Suppressor macrophage treated with lipopolysaccharide for 4 hours (primary cell): ENCODE measurements around the gene PHF3.
"Not testable (repeated sequence)": the region's sequence is repeated elsewhere in the genome, so short reads cannot be mapped to it uniquely, and the experiment has no call there.

ENCODE experiments used
- DNase-seq: peaks from one replicate; pipeline ENCODE4 v3.0.0-alpha.2; 2020

Gene PHF3

DNA sequence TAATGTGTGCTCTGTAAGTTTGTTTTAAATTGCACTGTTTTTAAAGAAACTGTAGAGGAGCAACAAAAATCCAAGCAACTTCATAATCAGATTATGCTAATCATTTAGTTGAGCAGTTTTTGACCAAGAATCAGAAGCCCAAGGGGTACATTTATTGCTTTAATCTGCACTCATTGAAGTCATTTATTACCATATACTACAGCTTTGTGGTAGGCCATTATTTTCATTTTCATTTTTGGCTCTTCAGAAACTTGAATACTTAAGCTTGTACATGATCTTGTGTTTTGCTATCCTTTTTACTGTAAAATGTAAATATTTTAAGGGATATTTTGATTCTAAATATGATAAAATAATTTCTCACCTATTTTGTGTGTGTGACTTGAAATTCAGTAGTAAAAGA is 78.5 kb downstream of the PHF3 start:
- no peak for DNase-seq

DNA sequence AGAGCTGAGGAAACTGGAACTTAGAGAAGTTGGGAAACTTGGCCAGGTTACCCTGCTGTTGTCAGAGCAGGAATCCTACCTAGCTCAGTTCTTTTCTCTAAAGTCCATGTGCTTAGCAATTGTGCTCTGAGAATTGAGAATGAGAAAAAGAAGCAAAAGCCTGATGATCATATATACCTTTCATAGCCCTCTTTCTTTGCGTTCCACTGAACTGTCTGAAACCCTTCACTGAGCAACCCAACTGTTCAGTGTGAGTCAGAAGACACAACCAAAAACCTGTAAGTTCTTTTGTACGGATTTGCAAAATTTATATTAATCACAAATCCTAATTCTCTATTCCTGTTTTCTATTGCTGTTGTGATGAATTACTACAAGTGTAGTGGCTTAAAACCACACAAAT is 80.6 kb downstream of the PHF3 start:
- no peak for DNase-seq

DNA sequence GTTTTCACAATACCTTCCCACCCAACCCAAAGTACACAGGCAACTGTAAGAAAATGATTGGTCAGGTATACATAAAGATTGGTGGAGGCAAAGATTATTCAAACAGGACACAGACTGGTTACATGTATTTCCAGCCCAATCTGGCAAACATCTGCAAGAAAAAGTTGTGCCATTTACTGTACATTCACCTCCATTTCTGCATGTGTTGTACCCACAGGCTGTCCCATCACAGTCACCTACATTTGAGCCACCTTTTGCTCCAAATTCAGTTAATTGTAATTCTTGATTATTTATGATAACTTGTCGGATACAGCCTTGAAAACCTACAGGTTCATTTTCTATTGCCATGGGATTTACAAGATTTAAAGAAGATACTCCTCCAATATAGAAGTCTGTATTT is 85.6 kb downstream of the PHF3 start:
- DNase-seq, result no peak

DNA sequence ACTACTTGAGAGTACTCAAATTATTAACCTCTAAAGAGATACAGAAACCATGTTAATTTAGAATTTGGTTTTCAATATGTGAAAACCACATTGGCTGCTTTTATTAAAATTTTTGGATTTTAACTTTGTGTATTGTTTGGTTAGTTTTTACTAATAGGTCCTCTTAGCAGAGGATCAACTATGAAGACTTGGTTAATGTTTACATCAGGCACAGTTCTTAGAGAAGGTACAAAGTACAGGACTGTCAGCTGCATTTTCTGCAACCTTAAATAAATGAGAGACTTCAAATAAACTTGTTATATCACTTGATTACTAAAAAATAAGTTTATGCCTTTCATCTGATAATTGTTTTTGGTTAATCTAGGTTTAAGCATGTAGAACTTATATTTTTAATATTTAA is 89.1 kb downstream of the PHF3 start:
- no peak for DNase-seq

DNA sequence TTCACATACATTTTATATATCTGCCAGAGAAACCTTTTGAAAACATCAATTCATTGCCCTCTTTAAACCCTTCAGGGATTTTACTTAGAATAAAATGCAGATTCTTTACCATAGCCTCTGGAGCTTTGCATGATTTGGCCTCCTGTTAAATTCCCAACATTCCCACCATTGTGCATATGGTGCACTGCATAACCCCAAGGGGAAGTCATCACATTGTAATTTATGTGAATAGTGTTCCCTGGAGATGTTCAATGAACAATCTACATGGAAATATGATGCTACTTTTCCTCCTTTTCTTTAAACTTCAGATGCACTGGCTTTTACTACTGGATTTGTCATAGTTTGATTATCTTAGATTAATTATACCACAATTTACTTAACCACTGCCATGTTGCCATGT is 94.7 kb downstream of the PHF3 start:
- DNase-seq, result no peak

DNA sequence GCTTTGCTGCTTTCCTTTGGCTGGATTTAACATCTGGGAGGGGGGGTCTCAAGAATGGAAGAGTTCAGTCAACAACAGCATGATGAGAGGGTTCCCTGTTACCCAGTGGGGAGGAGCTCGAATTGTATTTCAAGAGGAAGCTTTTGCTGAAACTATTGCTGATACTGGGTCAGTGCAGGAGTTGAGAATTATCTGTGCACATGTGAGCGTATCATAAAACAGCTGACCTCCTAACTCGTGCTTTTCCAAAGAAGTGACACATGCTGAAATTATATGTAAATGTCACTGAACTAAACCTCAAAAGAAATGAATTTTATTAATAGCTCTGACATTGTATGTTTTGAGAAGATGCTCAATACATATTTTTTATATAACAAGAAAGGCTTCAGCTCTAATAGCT is 96.3 kb downstream of the PHF3 start:
- no peak for DNase-seq

DNA sequence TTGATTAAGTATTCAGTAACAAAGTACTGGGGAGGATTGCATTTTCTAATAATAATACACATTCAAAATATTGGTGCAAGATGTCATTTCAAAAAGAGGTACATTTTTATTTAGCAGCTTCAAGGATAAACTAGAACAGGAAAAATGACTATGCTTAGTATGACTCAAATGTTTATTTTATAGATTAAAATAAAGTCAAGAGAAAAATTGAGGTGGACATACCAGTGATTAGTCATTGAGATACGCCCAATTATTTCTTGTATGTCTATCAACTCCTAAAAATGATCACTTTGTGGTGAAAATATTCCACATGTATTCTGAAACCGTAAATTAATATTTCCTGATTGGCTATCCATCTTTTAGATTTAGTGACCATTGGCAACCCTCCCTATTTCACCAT is 96.7 kb downstream of the PHF3 start:
- no peak for DNase-seq

DNA sequence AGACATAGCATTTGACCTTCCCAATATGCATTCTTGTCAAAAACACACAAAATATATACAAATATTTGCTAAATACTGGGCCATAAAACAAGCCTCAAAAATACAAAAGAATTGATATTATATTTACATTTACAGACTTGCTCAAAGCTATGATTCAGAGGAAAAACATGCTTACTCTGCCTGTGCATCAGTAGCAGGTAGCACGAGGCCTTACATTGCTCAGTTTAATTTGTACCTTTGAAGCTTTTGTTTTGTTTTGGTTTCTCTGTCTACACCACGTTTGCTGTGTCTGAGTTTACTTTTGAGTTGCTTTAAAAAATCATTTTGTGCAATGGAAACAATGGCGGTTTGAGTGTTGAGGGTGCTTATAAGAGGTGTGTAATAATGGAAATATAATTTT is 99.3 kb downstream of the PHF3 start:
- no peak for DNase-seq

DNA sequence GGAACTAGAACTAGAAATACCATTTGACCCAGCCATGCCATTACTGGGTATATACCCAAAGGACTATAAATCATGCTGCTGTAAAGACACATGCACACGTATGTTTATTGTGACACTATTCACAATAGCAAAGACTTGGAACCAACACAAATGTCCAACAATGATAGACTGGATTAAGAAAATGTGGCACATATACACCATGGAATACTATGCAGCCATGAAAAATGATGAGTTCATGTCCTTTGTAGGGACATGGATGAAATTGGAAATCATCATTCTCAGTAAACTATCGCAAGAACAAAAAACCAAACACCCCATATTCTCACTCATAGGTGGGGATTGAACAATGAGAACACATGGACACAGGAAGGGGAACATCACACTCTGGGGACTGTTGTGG is 102.6 kb downstream of the PHF3 start:
- DNase-seq, result not testable (repeated sequence)

DNA sequence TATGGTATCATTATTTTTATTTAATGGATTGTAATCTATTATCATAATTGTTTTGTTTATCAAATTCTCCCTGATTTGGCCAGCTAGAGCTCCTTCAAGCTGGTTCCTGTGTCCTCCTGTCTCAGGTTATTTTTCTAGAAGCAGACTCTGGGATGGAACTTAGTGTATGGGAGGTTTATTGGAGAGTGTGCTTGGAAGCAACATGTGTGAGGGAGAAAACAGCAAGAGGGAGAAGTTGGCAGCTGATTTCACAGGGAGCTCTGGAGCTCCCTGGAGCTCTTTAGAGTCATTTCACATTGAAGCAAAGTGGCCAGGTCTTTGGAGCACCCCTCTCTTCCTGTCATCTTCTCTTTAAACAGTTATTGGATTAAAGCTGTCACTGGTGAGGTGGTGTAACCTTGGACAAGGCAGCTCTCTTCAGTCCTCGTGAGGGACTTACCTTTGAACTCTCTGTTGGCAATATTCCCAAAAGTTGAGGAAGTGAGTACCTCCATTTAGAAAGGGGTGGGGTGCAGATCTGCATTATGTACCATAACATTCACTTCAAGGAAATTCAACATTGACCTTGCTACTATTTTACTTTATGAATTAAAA is 103.6 kb downstream of the PHF3 start:
- no peak for DNase-seq

DNA sequence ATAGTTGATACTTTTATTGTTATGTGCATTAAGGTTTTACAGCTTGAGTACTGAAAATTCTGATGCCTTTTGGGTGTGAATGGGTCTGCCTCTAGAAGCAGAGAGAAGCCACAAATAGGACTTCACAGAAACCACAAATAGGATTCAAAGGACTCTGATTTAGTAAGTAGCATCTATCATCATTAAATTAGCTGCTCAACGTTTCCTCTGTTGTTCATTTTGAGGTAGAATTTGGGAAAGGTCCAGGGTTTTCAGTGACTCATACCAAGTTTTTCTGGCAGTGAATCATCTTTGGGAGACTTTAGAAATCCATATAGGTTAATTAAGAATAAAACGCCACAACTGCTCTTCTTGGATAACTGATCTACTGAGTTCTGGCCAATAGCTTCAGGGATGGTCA is 105.1 kb downstream of the PHF3 start:
- DNase-seq, result no peak

DNA sequence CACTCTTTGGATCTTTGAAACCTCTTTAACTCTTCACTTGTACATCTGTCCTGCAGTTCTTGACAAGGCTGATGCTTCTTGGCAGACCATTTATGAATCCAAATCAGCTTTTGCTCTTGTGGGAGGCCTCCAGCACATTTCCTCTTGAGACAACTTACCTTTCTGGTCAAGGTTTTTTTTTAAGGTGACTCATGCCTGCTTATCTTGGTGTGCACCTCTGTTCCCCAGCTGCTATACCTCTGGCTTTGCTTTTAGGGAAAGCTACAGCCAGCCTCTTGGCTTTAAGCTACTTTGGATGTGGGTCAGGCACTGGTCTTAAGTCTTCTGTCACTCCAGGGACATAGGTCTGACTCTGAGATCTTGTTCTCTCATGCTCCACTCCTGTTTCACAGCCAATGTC is 106.5 kb downstream of the PHF3 start:
- no peak for DNase-seq

DNA sequence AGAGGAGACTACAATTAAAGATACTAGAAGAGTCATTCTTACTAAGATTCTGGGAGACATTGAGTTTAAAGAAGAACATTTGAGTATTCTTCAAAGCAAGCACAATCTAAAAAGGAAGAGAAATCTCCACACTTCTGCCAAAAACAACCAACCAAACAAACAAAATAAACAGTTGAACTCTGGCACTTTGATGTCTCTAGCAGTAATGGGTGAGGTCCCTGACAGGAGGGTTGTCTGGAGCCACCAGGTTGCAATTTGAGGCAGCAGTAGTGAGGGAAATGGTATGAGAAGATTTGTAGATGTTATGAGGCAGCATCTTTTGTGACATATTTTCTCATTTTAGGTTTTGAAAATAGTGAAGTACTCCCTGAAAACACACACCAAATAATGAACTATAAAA is 108.1 kb downstream of the PHF3 start:
- no peak for DNase-seq

DNA sequence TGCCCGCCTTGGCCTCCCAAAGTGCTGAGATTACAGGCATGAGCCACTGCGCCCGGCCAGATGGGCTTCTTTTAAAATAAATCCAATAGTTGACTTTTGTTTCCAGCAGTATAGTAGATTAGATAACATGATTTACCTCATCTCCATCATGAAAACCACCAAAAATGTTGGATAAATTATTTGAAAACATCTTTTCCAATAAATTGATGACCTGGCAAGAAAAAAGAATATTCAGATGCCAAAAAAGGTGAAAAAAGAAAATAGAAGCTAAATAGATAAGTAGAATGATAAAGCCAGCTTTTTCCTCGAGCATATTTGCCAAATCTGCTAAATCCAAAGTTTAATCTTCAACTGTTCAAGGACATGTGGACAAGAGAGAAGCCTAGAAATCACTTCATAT is 109.2 kb downstream of the PHF3 start:
- no peak for DNase-seq

DNA sequence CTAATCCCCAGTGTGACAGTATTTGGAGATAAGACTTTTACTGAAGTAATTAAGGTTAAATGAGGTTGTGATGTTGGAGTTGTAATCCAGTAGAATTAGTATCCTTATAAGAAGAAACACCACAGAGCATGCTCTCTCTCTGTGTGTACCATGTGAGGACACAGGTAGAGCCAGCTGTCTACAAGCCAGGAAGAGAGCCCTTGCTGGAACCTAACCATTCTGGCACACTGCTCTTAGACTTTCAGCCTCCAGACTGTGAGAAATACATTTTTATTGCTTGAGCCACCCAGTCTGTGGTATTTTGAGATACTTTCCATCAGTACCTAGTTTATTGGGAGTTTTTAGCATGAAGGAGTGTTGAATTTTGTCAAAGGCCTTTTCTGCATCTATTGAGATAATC is 110.2 kb downstream of the PHF3 start:
- DNase-seq, result no peak

DNA sequence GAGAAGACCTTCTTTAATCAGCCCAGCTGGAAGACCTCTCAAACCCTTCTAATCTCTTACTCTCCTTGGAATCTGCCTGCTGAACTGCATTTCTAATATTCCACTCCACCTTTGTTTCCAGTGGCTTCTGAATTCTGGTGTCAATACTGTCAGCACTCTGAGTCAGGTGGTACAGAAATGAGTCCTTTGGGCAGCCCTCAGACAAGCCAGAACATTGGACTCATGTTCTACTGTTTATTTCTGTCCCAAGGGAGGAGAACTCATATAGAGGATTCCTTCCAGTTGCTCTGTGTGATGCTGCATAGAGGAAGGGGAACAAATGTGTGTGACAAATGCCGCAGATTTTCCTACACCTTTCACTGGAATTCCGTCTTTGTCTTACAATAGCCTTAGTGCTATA is 114.8 kb downstream of the PHF3 start:
- DNase-seq, result no peak

DNA sequence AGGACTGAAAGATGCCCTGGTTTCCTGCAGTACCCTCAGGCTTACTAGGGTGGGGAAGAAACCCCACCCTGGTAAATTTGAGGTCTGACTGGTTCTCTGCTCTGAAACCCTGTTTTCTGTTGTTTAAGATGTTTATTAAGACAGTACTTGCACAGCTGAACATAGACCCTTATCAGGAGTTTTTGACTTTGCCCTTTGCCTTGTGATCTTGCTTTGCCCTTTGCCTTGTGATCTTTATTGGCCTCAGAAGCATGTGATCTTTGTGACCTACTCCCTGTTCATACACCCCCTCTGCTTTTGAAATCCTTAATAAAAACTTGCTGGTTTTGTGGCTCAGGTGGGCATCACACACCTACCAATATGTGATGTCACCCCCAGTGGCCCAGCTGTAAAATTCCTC is 121.7 kb downstream of the PHF3 start:
- DNase-seq, result not testable (repeated sequence)

DNA sequence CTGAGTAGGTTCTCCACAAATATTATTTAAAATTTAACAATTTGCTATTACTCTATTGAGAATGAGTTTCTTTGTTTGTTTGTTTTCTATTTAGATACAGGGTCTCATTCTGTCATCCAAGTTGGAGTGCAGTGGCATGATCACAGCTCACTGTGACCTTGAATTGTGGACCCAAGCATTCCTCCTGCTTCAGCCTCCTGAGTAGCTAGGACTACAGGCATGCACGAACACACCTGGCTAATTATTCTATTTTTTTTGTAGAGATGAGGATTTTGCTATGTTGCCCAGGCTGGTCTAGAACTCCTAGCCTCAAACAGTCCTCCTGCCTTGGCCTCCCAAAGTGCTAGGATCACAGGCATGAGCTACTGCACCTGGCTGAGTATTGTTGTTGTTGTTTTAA is 122.2 kb downstream of the PHF3 start:
- DNase-seq, result no peak

DNA sequence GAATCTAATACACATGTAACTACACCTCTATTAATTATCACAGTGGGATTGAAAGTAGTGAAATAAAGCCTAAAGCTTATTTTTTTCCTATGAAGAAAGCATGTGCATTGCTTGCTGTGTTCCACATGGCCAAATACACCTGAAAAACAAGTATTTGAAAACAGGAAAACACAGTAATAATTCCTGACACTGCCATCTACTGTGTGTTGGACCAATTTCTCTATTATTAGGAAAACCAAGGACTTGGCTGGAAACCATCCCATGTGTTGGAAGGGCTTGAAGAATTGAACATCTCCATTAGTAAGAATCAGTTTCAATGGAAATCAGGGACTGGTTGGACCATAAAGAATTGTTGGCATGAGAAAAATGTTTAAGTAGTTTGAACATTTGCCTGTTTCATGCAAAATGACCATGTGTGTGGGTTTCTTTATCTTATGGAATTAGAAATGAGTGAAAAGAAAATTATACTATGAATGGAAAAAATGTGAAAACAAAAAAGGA is 124.1 kb downstream of the PHF3 start:
- no peak for DNase-seq

DNA sequence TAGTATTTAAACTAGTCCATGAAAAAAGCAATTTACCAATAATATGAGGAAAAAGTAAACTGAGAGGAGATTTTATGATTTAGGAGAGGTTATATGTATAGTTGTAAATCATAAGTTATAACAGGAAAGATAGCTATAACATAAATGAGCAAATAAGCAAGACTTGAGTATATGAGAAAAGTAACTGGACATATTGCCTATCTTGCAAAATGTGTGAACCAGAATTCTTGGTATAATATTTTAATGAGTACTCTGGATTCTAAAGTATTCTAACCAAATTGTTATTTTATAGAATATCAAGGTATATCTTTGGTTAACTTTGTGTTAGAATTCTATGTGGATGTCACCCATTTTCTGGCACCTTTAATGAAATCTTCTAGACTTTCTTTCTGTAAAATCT is 124.6 kb downstream of the PHF3 start:
- DNase-seq, result no peak

DNA sequence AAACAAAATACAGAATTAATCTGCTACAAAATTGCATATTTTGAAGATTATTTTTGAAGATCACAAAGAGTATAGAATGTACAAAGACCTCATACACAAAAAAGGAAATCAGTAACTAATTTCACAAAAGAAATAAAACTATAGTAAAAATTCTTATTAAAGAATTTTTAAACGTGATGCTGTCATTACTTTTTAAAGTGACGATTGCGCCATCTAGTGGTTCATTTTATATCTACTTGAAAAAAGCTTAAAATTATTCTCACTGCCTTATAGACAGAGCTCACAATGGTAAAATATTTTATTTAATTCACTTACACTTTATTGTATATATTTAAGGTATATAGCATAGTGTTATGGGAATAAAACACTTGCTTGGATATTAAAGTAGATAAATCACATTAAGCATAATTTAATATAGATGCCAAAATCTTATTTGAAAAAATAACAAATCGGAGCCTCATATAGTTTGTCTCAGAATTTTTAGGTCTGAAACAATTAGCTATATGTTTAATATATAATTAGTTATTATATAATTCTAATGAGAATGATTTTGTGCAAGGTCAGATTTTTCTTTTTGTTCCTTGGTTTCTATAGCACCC is 128.8 kb downstream of the PHF3 start:
- DNase-seq, result peak; percentile 83
